HepG2 (cell line): ENCODE results near the gene ABHD15. TPM values are rescaled to one million over a fixed set of nuclear protein-coding genes. Genes with fewer than 3 reads are reported as not detected.

Source experiments
- BRCA1 ChIP-seq: sonication (generic); formaldehyde crosslinking; IDR thresholded peaks from 2 replicates; pipeline ENCODE4 v1.4.0; 2020; ENCODE audit warnings: missing genetic modification reagents
- CEBPB ChIP-seq: IDR thresholded peaks from 2 replicates; pipeline ENCODE4 v1.6.1; 2011; ENCODE audit warnings: low read depth, low read length, improper control_type of control experiment, borderline replicate concordance
- DRAP1 ChIP-seq: IDR thresholded peaks from 2 replicates; pipeline ENCODE4 v1.6.1; 2016; ENCODE audit warnings: missing genetic modification reagents, missing compliant biosample characterization
- FOXC1 ChIP-seq: sonication (generic); formaldehyde crosslinking; IDR thresholded peaks from 2 replicates; pipeline ENCODE4 v1.8.0; 2022; ENCODE audit warnings: mild to moderate bottlenecking, missing genetic modification reagents, borderline replicate concordance
- FOXK1 ChIP-seq: sonication (generic); formaldehyde crosslinking; IDR thresholded peaks from 2 replicates; pipeline ENCODE4 v1.4.0; 2020; ENCODE audit warnings: low read depth, missing genetic modification reagents, borderline replicate concordance
- FUBP1 ChIP-seq: sonication (generic); formaldehyde crosslinking; IDR thresholded peaks from 2 replicates; pipeline ENCODE4 v1.5.1; 2020; ENCODE audit warnings: missing genetic modification reagents, mild to moderate bottlenecking, borderline replicate concordance
- GLI4 ChIP-seq: sonication (generic); formaldehyde crosslinking; IDR thresholded peaks from 2 replicates; pipeline ENCODE4 v1.5.1; 2020; ENCODE audit warnings: missing genetic modification reagents, mild to moderate bottlenecking, moderate library complexity, borderline replicate concordance
- HHEX ChIP-seq: IDR thresholded peaks from 2 replicates; pipeline ENCODE4 v1.6.1; 2016; ENCODE audit warnings: control low read depth
- HNRNPK ChIP-seq: fragments of 200-400 bp; formaldehyde crosslinking; IDR thresholded peaks from 2 replicates; pipeline ENCODE4 v1.6.1; 2018; ENCODE audit warnings: low read length, low read depth, moderate library complexity, mild to moderate bottlenecking; ENCODE audit not compliant: poor library complexity, severe bottlenecking
- IKZF4 ChIP-seq: sonication (generic); formaldehyde crosslinking; IDR thresholded peaks from 2 replicates; pipeline ENCODE4 v1.5.1; 2020; ENCODE audit warnings: borderline replicate concordance, mild to moderate bottlenecking, low read depth, missing genetic modification reagents; ENCODE audit errors: not compliant biosample characterization
- KLF15 ChIP-seq: sonication (generic); formaldehyde crosslinking; IDR thresholded peaks from 2 replicates; pipeline ENCODE4 v1.8.1; 2023; ENCODE audit warnings: borderline replicate concordance, mild to moderate bottlenecking, inconsistent platforms, missing genetic modification reagents, mixed read lengths
- MXD4 ChIP-seq: IDR thresholded peaks from 2 replicates; pipeline ENCODE4 v1.6.1; 2016; ENCODE audit warnings: mild to moderate bottlenecking, missing biosample characterization, missing genetic modification reagents
- PPARG ChIP-seq: conservative IDR thresholded peaks from 2 replicates; pipeline ENCODE4 v1.6.1; 2016; ENCODE audit warnings: missing biosample characterization, missing genetic modification reagents
- ZHX2 ChIP-seq, 2 experiments: sonication (generic) in 1 of 2; formaldehyde crosslinking in 1 of 2; IDR thresholded peaks; 2 replicates each; pipeline versions ENCODE4 v1.6.1 to v1.9.0; 2014 to 2022; ENCODE audit warnings: antibody characterized with exemption in 1 of 2, borderline replicate concordance in 1 of 2, inconsistent platforms in 1 of 2, low read depth in 1 of 2, missing genetic modification reagents in 1 of 2
- ZNF160 ChIP-seq: sonication (generic); formaldehyde crosslinking; IDR thresholded peaks from 2 replicates; pipeline ENCODE4 v1.8.0; 2022; ENCODE audit warnings: mild to moderate bottlenecking, inconsistent platforms, missing genetic modification reagents
- ZNF367 ChIP-seq: sonication (generic); formaldehyde crosslinking; IDR thresholded peaks from 2 replicates; pipeline ENCODE4 v1.4.0; 2020; ENCODE audit warnings: missing genetic modification reagents, borderline replicate concordance
- ZNF44 ChIP-seq: sonication (generic); formaldehyde crosslinking; IDR thresholded peaks from 2 replicates; pipeline ENCODE4 v1.5.1; 2020; ENCODE audit warnings: mild to moderate bottlenecking, missing genetic modification reagents
- ZNF746 ChIP-seq: sonication (generic); formaldehyde crosslinking; IDR thresholded peaks from 2 replicates; pipeline ENCODE4 v1.8.0; 2022; ENCODE audit warnings: mild to moderate bottlenecking, missing genetic modification reagents
- ZNF891 ChIP-seq: sonication (generic); formaldehyde crosslinking; IDR thresholded peaks from 2 replicates; pipeline ENCODE4 v1.5.0; 2020; ENCODE audit warnings: mild to moderate bottlenecking, missing genetic modification reagents
- polyA plus RNA-seq, 8 experiments: library from polyadenylated mRNA; depleted of rRNA in 3 of 8; stranded (reverse) in 7 of 8; unstranded in 1 of 8; fragments of >200 nt; fragmentation: Illumina TruSeq in 4 of 8; extraction: Trizol in 4 of 8; gene quantifications; 2 replicates each; pipeline versions ENCODE4 v1.2.1 to v1.2.3, GENCODE V29; 2011 to 2016; ENCODE audit warnings: low read depth in 4 of 8, missing spikeins in 1 of 8, mixed read lengths in 1 of 8; ENCODE audit not compliant: insufficient read depth in 1 of 8
- total RNA-seq, 5 experiments: library from RNA; depleted of rRNA; stranded (reverse); fragments of >200 nt; fragmentation: Illumina TruSeq; extraction: Trizol; gene quantifications; 2 replicates each; pipeline ENCODE4 v1.2.3, GENCODE V29; 2016; ENCODE audit warnings: low read depth in 1 of 5

Gene ABHD15
- total and polyA plus RNA-seq, 2 of the 13 experiments (the other 11 are each of a cell fraction or from before 2014, with no cell fraction given), result 2.4 to 7.7 TPM

GRCh38 chr17:29591737-29592608, 25.1 kb upstream of the ABHD15 start (continued):
- TF ChIP-seq HHEX (no peak), CEBPB (no peak), KLF15 (CRISPR knock-in tag) (no peak), PPARG (no peak), DRAP1 (CRISPR knock-in tag) (peak; percentile 28; the same call in 1 of the 2 replicates), ZNF367 (no peak), MXD4 (CRISPR knock-in tag) (no peak), ZNF891 (CRISPR knock-in tag) (no peak; the same call in 1 of the 2 replicates), GLI4 (CRISPR knock-in tag) (no peak), FUBP1 (CRISPR knock-in tag) (no peak), ZNF746 (CRISPR knock-in tag) (no peak), BRCA1 (CRISPR knock-in tag) (no peak), IKZF4 (no peak), ZHX2 (IDR thresholded peaks at IDR 0.05; ENCODE audit: low read depth) (no peak), ZHX2 (CRISPR knock-in tag; IDR thresholded peaks at IDR 0.05; ENCODE audit: borderline replicate concordance) (no peak), FOXK1 (CRISPR knock-in tag) (peak; percentile 18; the same call in 1 of the 2 replicates), HNRNPK (no peak), FOXC1 (CRISPR knock-in tag) (no peak; the same call in 1 of the 2 replicates), ZNF44 (no peak), ZNF160 (CRISPR knock-in tag) (no peak)
